H1 (cell line): ENCODE data around the gene GZMA. TPM values are rescaled to one million over a fixed set of nuclear protein-coding genes. Genes with fewer than 3 reads are reported as not detected.

Experiments
- CTCF ChIA-PET: fragments of 300-600 bp; sonication (Branson Sonifier 250); formaldehyde crosslinking; loops from one replicate; lab custom pipeline; 2021; ENCODE audit not compliant: partially characterized antibody; lab: Charles Lee
- POLR2A ChIA-PET: fragments of 300-600 bp; sonication (Branson Sonifier 250); formaldehyde crosslinking; loops from one replicate; lab custom pipeline; 2021; ENCODE audit warnings: inconsistent platforms; ENCODE audit not compliant: partially characterized antibody; lab: Charles Lee
- DNase-seq, 2 experiments: peaks; one replicate each; pipeline versions ENCODE4 v3.0.0 to v3.0.0-alpha.2; 2010 to 2022; ENCODE audit warnings: low spot score in 2 of 2, low read depth in 1 of 2, mixed read lengths in 1 of 2
- FAIRE-seq: peaks from 2 replicates; lab custom pipeline; 2011; peaks lifted over from hg19 to GRCh38; lab: Jason Lieb, UNC
- H2AFZ ChIP-seq: 2 replicates; pipeline ENCODE4 v1.8.1; 2012; ENCODE audit warnings: low read length, inconsistent platforms
- H2AK5ac ChIP-seq: 2 replicates; pipeline ENCODE4 v1.6.1; 2013; ENCODE audit warnings: low read depth, low read length
- H2BK120ac ChIP-seq: replicated peaks from 2 replicates; pipeline ENCODE3; 2013; ENCODE audit warnings: low read depth, low read length, inconsistent platforms
- H2BK12ac ChIP-seq: 2 replicates; pipeline ENCODE4 v1.6.1; 2013; ENCODE audit warnings: low read depth, low read length
- H2BK15ac ChIP-seq: 2 replicates; pipeline ENCODE4 v1.6.1; 2013; ENCODE audit warnings: low read length
- H2BK20ac ChIP-seq: 2 replicates; pipeline ENCODE4 v1.6.1; 2013; ENCODE audit warnings: low read length
- H2BK5ac ChIP-seq: 2 replicates; pipeline ENCODE4 v1.6.1; 2013; ENCODE audit warnings: low read depth, low read length
- H3K14ac ChIP-seq: 2 replicates; pipeline ENCODE4 v1.6.1; 2013; ENCODE audit warnings: inconsistent platforms; ENCODE audit not compliant: insufficient read length
- H3K18ac ChIP-seq: 2 replicates; pipeline ENCODE4 v1.6.1; 2013; ENCODE audit warnings: low read length; ENCODE audit errors: extremely low read depth
- H3K23ac ChIP-seq: 2 replicates; pipeline ENCODE4 v1.6.1; 2013; ENCODE audit warnings: inconsistent platforms; ENCODE audit not compliant: insufficient read length
- H3K23me2 ChIP-seq: 2 replicates; pipeline ENCODE4 v1.6.1; 2013; ENCODE audit warnings: low read depth, low read length
- H3K27ac ChIP-seq: 2 replicates; pipeline ENCODE4 v1.6.1; 2011; ENCODE audit warnings: low read depth, low read length, inconsistent platforms
- H3K27me3 ChIP-seq, 4 experiments: replicated peaks in 1 of 4; 1 replicate in 1 of 4; 2 replicates in 3 of 4; pipeline versions ENCODE4 v1.6.1 to v1.8.1; 2011 to 2013; ENCODE audit warnings: low read length in 3 of 4, mild to moderate bottlenecking in 3 of 4, inconsistent platforms in 2 of 4, mixed read lengths in 2 of 4, moderate library complexity in 1 of 4; ENCODE audit not compliant: control insufficient read depth in 3 of 4, insufficient read depth in 3 of 4; ENCODE audit errors: extremely low read depth in 1 of 4
- H3K36me3 ChIP-seq, 4 experiments: 2 replicates each; pipeline versions ENCODE4 v1.6.1 to v1.8.1; 2011 to 2013; ENCODE audit warnings: mild to moderate bottlenecking in 4 of 4, low read length in 3 of 4, moderate library complexity in 2 of 4, control low read depth in 1 of 4, inconsistent platforms in 1 of 4; ENCODE audit not compliant: insufficient read depth in 4 of 4, control insufficient read depth in 2 of 4
- H3K4ac ChIP-seq: replicated peaks from 2 replicates; pipeline ENCODE3; 2013; ENCODE audit warnings: low read length, low read depth, mixed read lengths, inconsistent platforms; ENCODE audit not compliant: insufficient read length
- H3K4me1 ChIP-seq, 4 experiments: replicated peaks in 1 of 4; 1 replicate in 1 of 4; 2 replicates in 3 of 4; pipeline versions ENCODE4 v1.6.1 to v1.8.1; 2011 to 2013; ENCODE audit warnings: low read length in 3 of 4, inconsistent platforms in 2 of 4, mixed read lengths in 1 of 4; ENCODE audit not compliant: insufficient read depth in 4 of 4, control insufficient read depth in 3 of 4
- H3K4me2 ChIP-seq, 2 experiments: 2 replicates each; pipeline versions ENCODE4 v1.6.1 to v1.8.1; 2011 to 2013; ENCODE audit warnings: low read depth in 2 of 2, low read length in 2 of 2, control low read depth in 1 of 2, inconsistent platforms in 1 of 2, mild to moderate bottlenecking in 1 of 2; ENCODE audit not compliant: insufficient read depth in 1 of 2
- H3K4me3 ChIP-seq, 4 experiments: fragments of 200-600, 300-600 bp in 1 of 4; sonication (generic), shearing (Covaris generic), sonication (Bioruptor Twin) in 1 of 4; 2 replicates each; pipeline versions ENCODE4 v1.5.1 to v1.8.1; 2011 to 2016; ENCODE audit warnings: low read length in 4 of 4, low read depth in 3 of 4, control low read depth in 2 of 4, inconsistent platforms in 2 of 4, mild to moderate bottlenecking in 2 of 4, mixed read lengths in 1 of 4, moderate library complexity in 1 of 4; ENCODE audit not compliant: insufficient read depth in 2 of 4; ENCODE audit errors: extremely low read depth in 1 of 4
- H3K56ac ChIP-seq: replicated peaks from 2 replicates; pipeline ENCODE3; 2013; ENCODE audit warnings: low read depth, mild to moderate bottlenecking, mixed read lengths, low read length, inconsistent platforms; ENCODE audit not compliant: insufficient read length
- H3K79me1 ChIP-seq: 2 replicates; pipeline ENCODE4 v1.6.1; 2013; ENCODE audit warnings: low read depth, low read length, control low read depth
- H3K79me2 ChIP-seq, 2 experiments: 2 replicates each; pipeline versions ENCODE4 v1.6.1 to v1.8.1; 2012 to 2013; ENCODE audit warnings: low read length in 2 of 2, mild to moderate bottlenecking in 2 of 2, inconsistent platforms in 1 of 2; ENCODE audit not compliant: insufficient read depth in 2 of 2, control insufficient read depth in 1 of 2
- H3K9ac ChIP-seq, 4 experiments: replicated peaks in 1 of 4; 1 replicate in 1 of 4; 2 replicates in 3 of 4; pipeline versions ENCODE4 v1.6.1 to v1.8.1; 2011 to 2013; ENCODE audit warnings: low read depth in 3 of 4, low read length in 3 of 4, control low read depth in 2 of 4, mild to moderate bottlenecking in 2 of 4, moderate library complexity in 2 of 4, inconsistent platforms in 1 of 4; ENCODE audit errors: extremely low read depth in 1 of 4
- H3K9me3 ChIP-seq, 2 experiments: 2 replicates each; pipeline versions ENCODE4 v1.6.1 to v1.8.1; 2012 to 2013; ENCODE audit warnings: mild to moderate bottlenecking in 2 of 2, moderate library complexity in 2 of 2, control low read depth in 1 of 2, inconsistent platforms in 1 of 2, low read depth in 1 of 2, low read length in 1 of 2, mixed read lengths in 1 of 2; ENCODE audit not compliant: insufficient read depth in 2 of 2
- H4K20me1 ChIP-seq, 2 experiments: replicated peaks in 1 of 2; 2 replicates each; pipeline versions ENCODE3 to v1.8.1; 2011 to 2013; ENCODE audit warnings: inconsistent platforms in 2 of 2, low read length in 2 of 2, mild to moderate bottlenecking in 1 of 2; ENCODE audit not compliant: insufficient read depth in 2 of 2, control insufficient read depth in 1 of 2
- H4K5ac ChIP-seq: 2 replicates; pipeline ENCODE4 v1.6.1; 2013; ENCODE audit warnings: low read length, low read depth, mixed read lengths, inconsistent platforms; ENCODE audit not compliant: insufficient read length
- H4K8ac ChIP-seq: 2 replicates; pipeline ENCODE4 v1.8.0; 2013; ENCODE audit warnings: mild to moderate bottlenecking, moderate library complexity, low read length, inconsistent platforms; ENCODE audit not compliant: insufficient read depth; ENCODE audit errors: extremely low read depth
- H4K91ac ChIP-seq: replicated peaks from 2 replicates; pipeline ENCODE3; 2013; ENCODE audit warnings: low read length, mixed read lengths, inconsistent platforms; ENCODE audit not compliant: insufficient read length
- BRCA1 ChIP-seq: IDR thresholded peaks from 2 replicates; pipeline ENCODE4 v1.6.1; 2012; ENCODE audit warnings: low read depth, low read length, improper control_type of control experiment
- EZH2 ChIP-seq: fragments of 200-600 bp; sonication (generic); IDR thresholded peaks from 2 replicates; pipeline ENCODE4 v1.7.1; 2012; ENCODE audit warnings: low read depth, mild to moderate bottlenecking, moderate library complexity, low read length, inconsistent platforms; ENCODE audit not compliant: severe bottlenecking
- HDAC6 ChIP-seq: IDR thresholded peaks from one replicate; pipeline ENCODE4 v1.7.1; 2012; ENCODE audit warnings: low read depth, mild to moderate bottlenecking, inconsistent platforms, low read length, moderate library complexity
- SIRT6 ChIP-seq: IDR thresholded peaks from one replicate; pipeline ENCODE4 v1.7.1; 2012; ENCODE audit warnings: low read length, inconsistent platforms
- TEAD4 ChIP-seq: IDR thresholded peaks from 2 replicates; pipeline ENCODE4 v1.6.1; 2012; ENCODE audit warnings: low read depth, low read length, inconsistent platforms, mixed read lengths
- WGBS, 2 experiments: shearing (Covaris generic) in 1 of 2; methylation state at CpG; one replicate each; pipeline versions ENCODE4 v1.1.6 to v1.1.7; 2013 to 2015; ENCODE audit warnings: low lambda C conversion rate in 2 of 2, mixed read lengths in 2 of 2, inconsistent platforms in 1 of 2, low coverage in 1 of 2, missing lambda C conversion rate in 1 of 2; ENCODE audit not compliant: insufficient replicate concordance in 2 of 2, insufficient coverage in 1 of 2, insufficient read length in 1 of 2; ENCODE audit errors: extremely low coverage in 1 of 2, missing lambda C conversion rate in 1 of 2; 5-methylcytosine and 5-hydroxymethylcytosine counted together
- polyA plus RNA-seq, 7 experiments: library from polyadenylated mRNA; depleted of rRNA in 3 of 7; stranded (reverse) in 5 of 7; unstranded in 2 of 7; fragments of >200 nt in 5 of 7; fragments of 200-250 nt in 2 of 7; gene quantifications; 1 replicate in 5 of 7; 2 replicates in 1 of 7; 4 replicates in 1 of 7; pipeline versions ENCODE4 v1.2.1 to v1.2.3, GENCODE V29; 2011 to 2013; ENCODE audit warnings: missing spikeins in 2 of 7, mixed read lengths in 2 of 7
- total RNA-seq: library from RNA; stranded (reverse); fragmentation: NEBNext Ultra II Directional; extraction: Animal tissue kit (Norgen Biotek cat#: 25700); gene quantifications from 2 replicates; pipeline ENCODE4 v1.2.1, GENCODE V29; 2021
- TF ChIP-seq, protein P1 (sequence below): IDR thresholded peaks from 2 replicates; pipeline ENCODE4 v1.6.1; 2012; ENCODE audit warnings: inconsistent platforms

GZMA gene
- total and polyA plus RNA-seq, 2 of the 8 experiments (the other 6 are each of a cell fraction or from before 2014, with no cell fraction given) = not detected

GRCh38 chr5:55071413-55071812, 31.0 kb upstream of the GZMA start:
- Histone ChIP-seq H2BK120ac (no peak overlapping the region), H4K5ac (no peak overlapping the region), H2AFZ (peak overlapping the region; percentile 16; the same call in 1 of the 2 replicates), H3K36me3 (no peaks in the 10 kb centered on the region), H4K20me1 (no peaks in the 10 kb centered on the region), H3K14ac (no peak overlapping the region), H2BK12ac (no peak overlapping the region), H3K23ac (no peak overlapping the region), H2BK5ac (no peak overlapping the region), H3K9ac (no peak overlapping the region), H3K27me3 (no peaks in the 10 kb centered on the region), H3K23me2 (0 out of 2 replicates have a peak, but pooled peaks cover 1% of the 10 kb centered on the region), H3K18ac (no peak overlapping the region), H3K27ac (no peak overlapping the region), H3K56ac (no peak overlapping the region), H3K4ac (no peak overlapping the region), H2BK20ac (no peak overlapping the region), H2AK5ac (no peak overlapping the region), H3K79me1 (no peaks in the 10 kb centered on the region), H2BK15ac (no peak overlapping the region), H3K4me2 (no peak overlapping the region), H3K79me2 (no peaks in the 10 kb centered on the region), H3K4me1 (no peaks in the 10 kb centered on the region), H3K9me3 (no peaks in the 10 kb centered on the region), H4K8ac (no peak overlapping the region), H3K4me3 (no peak overlapping the region), H4K91ac (no peak overlapping the region)
- no peak for DNase-seq
- POLR2A ChIA-PET = no interaction called here
- no peak for FAIRE-seq
- WGBS, 2 experiments = 77% methylated on average over 1 of the region's 1 CpG; no CpG with 5 or more reads in 1 of the 2 experiments
- TF ChIP-seq HDAC6 = no peak
- 0 out of 2 replicates have a peak, but pooled peaks have one; percentile 7 for TF ChIP-seq TEAD4
- TF ChIP-seq EZH2 = no peak
- no peak for TF ChIP-seq BRCA1
- TF ChIP-seq, protein P1, sequence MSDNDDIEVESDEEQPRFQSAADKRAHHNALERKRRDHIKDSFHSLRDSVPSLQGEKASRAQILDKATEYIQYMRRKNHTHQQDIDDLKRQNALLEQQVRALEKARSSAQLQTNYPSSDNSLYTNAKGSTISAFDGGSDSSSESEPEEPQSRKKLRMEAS = no peak
- TF ChIP-seq SIRT6 = no peak
- CTCF ChIA-PET = interaction anchor here (1.7 to 2.1 kb wide), 2 partner anchors 34 to 128 kb away, joined by 4 to 6 read pairs; no protein-coding TSS in a partner anchor
